Stimulated activated CD4-positive, alpha-beta T cell treated with anti-CD3 and anti-CD28 coated beads, Interleukin-1b, Interleukin-23, amount 100 ng/mL, for 1 hour (primary cell): ENCODE data around the gene MYBBP1A.
"Not testable (repeated sequence)": the region's sequence is repeated elsewhere in the genome, so short reads cannot be mapped to it uniquely, and the experiment has no call there.

Experiments used
- DNase-seq, 2 donors: peaks; one replicate each; pipeline ENCODE4 v3.0.0-alpha.2; 2020; ENCODE audit warnings: low read depth in 2 of 2

Gene MYBBP1A

DNA sequence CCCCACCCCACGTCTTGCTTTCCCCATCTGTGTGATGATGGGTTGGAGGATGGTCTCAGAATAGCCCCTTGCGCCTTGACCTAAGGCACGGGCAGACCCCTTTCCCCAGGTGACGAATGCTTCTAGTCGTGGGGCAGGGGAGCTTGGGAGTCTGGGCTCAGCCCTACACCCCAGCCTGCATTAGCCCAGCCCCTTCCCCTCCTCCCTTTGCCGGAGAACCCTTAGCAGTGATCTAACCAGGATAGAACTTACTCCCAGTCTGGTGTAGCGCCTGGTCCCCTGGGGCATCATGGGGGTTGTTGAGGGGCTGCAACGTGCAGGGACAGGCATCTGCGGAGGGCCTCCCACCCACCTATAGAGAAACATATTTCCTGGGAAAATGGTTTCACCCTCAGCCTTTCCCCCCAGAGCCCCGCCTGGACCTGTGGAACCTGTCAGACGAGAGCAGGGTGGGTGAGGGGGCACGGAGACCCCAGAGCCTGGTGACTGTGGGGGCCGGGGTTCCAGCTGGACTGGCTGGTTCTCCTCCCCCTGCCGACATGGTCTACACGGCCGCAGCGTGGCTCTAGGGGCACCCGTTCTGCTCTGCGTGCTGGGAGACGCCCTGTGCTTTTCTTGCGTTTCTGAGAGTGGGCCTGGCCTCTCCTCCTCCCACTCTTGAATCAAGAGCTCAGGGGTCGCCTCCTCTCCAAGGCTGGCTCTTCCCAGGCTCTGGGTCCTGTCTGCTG is 33.9 kb upstream of the MYBBP1A start:
- DNase-seq: no peak

DNA sequence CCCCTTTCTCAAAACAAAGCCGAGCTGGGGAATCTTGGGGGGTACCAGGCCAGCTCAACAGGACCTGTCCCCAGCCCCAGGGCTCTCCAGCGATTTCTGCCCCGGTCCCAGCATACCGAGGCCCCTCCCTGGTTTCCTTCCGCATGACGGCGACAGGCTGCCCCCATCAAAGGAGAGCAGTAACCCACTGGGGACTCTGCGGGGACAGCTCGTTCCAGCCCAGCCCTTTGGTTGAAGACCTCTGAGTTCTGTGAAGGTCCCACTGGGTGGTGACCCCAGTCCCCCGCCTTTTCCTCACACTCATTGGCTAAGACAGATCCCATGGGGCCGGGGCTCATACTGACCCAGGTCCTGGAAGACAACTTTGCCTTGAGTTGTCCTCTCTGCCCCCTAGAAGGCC is 33.2 kb upstream of the MYBBP1A start:
- DNase-seq: no peak

DNA sequence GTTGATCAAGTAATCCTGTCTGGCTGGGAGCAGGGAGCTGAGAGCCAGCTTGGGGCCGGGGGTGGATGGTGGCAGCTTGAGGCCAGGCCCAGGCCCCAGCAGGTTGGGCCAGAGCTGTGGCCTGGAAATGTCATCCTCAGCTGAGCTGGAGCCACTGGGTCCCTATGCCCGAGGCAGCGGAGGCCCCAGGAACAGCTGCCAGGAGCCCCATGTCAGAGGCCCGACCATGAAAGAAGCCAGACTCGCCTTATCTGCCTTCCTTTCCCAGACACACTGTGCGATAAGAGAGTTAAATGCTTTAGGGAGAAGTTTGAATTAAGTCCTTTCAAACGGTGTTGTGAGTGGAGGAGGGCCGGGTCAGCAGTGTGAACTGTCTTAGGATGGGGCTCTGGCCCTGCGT is 32.6 kb upstream of the MYBBP1A start:
- no peak for DNase-seq

DNA sequence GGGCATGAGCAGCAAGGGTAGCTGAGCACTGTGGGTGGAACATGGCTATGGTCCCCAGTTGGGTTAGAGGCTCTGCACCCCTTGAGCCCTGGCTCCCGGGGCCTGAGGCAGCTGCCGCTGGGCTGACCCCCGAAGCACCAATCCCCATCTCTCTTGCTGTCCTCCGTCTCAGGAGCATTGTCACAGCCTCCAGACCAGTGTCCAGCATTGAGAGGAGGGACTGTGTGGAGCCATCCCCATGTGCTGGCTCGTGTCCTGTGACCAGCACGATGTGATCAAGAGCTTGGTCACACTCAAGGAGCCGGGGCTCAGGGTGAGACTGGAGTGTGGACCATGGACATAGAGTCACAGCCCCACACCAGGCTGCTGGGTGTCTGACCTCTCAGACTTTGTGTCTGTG is 32.0 kb upstream of the MYBBP1A start:
- no peak for DNase-seq

DNA sequence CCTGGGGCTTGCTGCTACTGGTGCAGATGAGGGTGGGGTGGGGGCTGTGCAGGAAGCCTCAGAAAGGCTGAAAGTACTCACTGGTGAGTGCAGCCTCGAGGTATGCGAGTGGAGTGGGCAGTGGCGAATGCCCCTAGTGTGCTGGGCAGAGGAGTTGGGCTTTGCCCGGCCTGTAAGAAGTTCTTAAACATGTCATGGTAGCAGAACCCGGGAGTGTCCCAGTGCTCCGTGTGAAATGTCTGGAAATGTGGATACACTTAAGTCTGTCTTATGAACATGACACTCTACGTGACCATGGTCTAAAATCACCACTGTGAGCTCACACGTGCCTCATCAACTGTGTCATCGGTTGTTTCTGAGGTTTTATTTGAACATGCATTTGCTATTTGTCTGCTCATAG is 30.9 kb upstream of the MYBBP1A start:
- no peak for DNase-seq

DNA sequence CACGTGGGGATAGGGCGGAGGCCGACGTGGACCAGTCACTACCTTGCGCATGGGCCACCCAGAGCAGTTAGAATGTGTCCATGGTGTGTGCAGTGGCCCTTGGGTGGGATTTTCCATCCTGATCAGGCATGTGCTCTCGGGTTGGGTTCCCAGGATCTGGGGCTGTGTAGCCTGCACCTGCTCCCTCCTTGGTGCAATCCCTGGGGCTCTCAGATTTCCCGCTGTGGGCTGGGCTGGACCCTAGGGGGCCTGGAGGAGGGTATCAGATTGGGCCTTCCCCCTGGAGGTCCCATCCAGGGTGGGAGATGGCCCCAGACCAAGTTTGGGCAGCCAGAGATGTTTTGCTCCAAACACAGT is 30.4 kb upstream of the MYBBP1A start:
- no peak for DNase-seq

DNA sequence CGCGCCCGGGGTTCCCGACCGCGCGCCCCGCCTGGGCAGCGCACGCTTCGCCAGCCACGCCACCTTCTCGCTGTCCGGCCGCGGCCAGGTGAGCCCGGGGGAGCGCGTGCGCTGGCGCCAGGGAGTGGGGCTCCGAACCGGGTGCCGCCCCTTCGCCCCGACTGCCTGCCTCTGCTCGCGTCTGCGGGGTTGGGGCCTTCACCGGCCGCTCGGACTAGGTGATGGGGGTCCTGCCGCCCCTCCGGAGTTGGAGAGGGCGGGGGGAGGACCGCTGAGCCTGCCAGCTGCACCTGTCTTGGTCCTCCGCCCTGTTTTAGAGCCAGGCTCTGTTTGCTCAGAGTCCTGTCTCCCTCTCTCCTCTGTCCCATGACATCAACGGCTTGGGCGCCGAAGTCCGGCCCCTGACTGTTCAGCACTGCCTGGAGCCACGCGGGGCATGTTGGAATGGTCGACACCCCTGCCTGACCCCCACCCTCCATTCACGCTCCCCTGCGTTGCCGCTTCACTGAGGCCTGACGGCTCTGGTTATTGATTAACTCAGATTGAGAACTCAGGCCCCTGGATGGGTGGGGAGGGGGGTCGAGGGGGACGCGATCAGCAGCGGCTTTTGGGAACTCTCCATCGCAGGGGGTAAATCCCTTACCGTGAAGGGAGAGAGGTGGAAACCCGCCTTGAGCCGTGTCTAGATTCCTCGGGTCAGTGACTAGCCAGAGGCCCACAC is 29.9 kb upstream of the MYBBP1A start:
- DNase-seq: no peak

DNA sequence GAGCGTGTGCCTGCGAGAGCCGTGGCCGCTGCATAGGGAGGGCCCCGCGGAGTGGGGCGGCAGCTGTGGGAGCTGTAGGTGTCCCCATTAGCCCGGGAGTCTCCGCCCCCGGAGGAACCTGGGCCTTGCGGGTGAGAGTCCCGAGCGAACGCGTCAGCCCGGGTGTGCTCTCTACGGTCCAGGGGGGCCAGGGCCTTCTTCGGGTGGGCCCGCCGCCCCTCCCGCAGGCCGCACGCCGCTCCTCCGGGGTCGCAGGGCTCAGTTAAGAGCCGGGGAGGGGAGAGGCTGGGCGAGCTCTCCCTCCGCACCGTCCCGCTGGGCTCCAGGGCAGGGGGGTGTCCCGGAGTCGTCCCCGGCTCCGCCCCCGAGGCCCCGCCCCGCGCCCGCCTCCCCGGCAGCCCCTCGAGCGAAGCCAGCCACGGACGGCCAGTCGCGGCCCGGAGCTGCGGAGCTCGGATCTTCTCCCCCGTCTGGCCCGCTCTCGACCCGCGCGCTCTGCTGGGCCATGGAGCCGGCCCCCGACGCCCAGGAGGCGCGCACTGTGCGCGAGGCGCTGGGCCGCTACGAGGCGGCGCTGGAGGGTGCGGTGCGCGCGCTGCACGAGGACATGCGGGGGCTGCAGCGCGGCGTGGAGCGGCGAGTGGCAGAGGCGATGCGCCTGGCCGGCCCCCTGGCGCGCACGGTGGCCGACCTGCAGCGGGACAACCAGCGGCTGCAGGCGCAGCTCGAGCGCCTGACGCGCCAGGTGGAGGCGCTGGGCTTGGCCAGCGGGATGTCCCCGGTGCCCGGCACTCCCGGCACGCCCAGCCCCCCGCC is 29.1 kb upstream of the MYBBP1A start, which contains the start of gene SMTNL2:
Gene SMTNL2 (plus strand): TSS at position 429 of the 816 bp plus-strand sequence. CDS start 77 bp downstream, at position 506.
- no peak for DNase-seq

DNA sequence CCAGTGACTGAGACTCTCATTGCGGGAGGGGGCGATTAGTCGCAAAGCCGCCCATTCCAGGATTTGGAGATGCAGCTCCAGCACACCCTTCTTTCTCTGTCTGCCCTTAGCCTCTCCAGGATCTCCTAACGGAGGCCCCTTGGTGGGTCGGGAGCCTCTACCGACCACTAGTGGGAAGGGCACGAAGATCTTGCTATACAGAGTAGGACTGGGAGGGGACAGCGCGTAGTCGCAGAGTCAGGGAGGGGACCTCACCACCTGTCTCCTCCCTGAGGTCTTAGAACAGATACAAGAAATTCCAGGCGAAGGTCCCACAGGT is 28.6 kb upstream of the MYBBP1A start:
- DNase-seq: no peak

DNA sequence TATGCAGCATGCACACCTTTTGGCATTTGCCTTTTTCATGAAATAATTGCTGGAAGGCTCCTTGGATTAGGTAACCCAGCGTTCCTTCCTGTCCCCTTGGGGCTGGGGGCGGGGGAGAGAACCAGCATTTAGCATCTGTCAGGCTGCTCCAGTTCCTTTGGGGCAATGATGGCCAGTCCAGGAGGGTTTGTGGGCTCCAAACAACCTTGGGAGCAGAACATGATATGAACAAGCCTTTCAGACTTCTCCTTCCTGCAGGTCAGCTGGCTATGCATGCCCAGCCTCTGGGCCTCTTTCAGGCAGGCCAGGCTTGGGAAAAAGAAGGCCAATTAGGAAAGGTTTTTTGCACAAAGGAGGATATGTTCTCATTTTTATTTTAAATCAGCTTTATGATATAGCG is 28.0 kb upstream of the MYBBP1A start:
- no peak for DNase-seq

DNA sequence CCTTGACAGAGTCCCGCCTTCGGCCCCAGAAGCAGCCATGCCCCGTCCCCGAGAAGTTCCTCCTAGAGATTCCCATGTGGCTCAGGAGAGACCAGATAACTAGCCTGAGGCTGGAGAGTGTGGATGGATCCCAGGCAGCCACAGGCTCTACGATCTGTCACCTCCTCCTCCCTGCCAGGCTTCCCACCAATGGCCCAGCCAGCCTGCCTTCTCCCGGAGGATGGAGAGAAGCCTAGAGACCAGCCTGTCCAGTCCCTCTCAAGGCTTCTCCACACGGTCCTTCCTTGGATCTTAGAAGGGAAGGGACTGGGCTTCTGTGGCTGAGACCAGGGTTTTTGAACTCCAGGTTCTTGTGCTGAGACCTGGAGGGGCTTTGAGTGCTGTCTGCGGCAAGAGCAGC is 27.5 kb upstream of the MYBBP1A start:
- DNase-seq: no peak

DNA sequence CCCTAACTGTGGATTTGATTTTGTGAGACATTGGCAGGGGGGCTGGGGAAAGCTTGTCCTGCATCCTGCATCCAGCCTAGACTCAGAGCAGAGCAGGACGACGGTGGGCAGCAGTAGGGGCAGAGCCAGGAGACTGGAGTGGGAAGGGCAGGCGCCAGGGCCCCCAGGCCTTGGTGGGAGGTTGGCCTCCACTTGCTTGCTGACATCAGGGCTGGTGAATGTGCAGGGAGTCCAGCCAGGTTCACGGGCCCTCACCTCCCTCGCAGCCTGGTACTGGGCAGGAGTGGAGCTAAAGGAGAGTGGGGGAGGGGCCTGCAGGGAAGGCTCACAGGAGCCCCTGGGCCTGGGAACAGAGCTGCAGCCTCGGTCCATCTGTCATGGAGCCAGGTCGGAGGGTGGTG is 26.9 kb upstream of the MYBBP1A start:
- no peak for DNase-seq

DNA sequence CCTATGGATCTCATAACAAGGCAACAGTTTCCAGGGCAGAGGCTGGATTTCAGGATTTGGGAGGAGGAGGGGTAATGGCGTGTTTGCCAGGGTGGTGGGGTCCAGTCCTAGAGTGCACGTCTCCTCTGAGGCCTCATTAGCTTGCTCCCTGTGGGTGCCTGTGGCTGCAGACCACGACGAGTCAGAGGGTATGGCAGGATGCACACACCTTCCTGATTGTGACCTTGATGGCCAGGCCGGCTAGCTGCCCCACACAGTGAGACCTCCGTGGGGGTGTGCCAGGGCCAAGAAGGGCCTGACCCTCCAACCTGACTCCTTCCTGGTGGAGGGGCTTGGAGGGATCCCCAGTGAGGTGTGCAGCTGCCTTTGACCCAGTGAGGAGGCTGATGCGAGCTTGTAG is 25.1 kb upstream of the MYBBP1A start:
- DNase-seq: no peak

DNA sequence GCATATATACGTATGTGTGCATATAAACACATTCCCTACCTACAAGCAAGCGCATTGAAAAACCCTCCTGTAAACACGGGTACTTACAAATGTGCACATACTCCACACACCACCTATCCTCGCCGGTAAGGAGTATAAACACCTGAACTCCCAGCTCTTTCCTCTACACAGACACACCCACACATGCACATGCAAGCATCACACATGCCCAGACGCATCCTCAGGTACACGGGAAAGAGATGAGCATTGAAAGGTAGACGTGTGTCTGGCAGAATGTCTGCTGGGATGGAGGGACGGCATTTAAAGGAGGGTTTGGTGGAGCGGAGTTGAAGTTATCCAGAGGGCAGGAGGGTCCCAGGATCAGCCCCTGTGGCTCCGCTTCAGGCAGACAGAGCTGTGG is 24.5 kb upstream of the MYBBP1A start:
- DNase-seq: no peak

DNA sequence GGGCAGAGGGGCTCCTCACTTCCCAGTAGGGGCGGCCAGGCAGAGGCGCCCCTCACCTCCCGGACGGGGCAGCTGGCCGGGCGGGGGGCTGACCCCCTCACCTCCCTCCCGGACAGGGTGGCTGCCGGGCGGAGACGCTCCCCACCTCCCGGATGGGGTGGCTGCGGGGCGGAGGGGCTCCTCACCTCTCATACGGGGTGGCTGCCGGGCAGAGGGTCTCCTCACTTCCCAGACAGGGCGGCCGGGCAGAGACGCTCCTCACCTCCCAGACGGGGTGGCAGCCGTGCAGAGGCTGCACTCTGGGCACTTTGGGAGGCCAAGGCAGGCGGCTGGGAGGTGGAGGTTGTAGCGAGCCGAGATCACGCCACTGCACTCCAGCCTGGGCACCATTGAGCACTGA is 23.2 kb upstream of the MYBBP1A start:
- not testable (repeated sequence) for DNase-seq

DNA sequence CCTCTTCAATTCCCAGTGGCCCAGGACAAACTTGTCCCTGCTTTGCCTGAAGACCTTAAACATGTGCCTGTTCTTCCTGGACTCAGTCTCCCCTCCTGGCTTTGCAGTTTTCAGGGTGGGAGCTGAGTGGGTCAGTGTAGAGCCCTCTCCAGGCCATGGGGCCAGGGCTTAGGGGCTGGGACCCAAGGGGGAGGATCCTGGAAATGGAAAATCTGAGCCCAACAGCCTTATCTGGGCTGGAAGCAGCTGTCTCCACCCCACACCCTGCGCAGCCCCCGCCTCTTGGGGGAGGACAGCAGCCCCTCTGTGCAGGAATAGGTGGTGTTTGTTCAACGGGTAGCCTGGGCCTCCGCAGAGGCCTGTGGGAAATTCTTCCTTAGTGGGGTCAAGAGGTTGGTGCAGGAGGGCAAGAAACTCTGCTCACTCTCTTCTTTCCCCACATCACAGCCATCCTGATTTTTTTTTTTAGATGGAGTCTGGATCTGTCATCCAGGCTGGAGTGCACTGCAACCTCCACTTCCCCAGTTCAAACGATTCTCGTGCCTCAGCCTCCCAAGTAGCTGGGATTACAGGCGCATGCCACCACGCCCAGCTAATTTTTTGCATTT is 22.3 kb upstream of the MYBBP1A start:
- DNase-seq: no peak

DNA sequence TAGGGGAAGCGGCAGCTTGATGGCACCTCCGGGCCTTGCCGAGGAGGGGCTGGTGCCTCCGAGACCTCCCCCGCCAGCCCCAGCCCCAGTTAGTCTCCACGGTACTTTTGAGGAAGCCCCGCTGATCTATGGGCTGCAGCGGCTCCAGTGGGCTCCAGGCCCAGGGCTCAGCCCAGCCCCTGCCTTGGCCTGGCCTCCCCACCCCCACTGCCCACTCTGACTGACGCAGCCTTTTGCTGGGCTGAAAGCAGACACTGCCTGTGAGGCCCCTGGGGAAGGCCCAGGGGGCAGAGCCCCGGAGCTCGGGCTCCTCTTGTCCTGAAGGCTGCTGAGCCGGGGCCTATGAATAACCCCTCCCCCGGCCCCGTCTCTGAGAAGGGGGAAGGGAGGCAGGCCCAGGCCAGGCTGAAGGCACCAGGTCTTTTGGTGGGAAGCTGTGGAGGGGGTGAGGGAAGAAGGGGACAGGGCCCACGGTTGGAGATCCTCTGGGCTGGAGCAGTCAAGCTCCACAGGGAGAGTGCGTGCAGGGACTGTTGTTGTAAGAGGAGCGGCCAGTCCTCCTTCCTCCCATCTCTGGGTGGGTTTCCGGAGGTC is 21.6 kb upstream of the MYBBP1A start:
- DNase-seq: no peak

DNA sequence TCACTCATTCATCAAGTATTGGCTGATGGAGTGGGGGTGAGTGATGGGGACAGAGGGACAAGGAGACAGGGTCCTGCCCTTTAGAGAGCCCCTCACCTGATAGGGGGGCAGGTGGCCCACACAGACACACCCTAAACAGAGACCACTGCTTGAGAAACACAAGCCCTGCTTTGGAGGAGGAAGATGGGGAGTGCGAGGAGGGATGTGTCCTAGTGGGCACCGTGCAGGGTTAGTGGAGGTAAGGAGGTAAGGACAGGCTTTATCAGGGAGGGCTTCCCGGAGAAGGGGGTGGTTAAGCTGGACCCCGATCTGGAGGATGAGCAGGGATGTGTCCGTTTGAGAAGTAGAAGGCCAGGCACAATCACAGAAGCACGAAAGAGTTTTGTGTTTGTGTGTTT is 21.0 kb upstream of the MYBBP1A start:
- no peak for DNase-seq

DNA sequence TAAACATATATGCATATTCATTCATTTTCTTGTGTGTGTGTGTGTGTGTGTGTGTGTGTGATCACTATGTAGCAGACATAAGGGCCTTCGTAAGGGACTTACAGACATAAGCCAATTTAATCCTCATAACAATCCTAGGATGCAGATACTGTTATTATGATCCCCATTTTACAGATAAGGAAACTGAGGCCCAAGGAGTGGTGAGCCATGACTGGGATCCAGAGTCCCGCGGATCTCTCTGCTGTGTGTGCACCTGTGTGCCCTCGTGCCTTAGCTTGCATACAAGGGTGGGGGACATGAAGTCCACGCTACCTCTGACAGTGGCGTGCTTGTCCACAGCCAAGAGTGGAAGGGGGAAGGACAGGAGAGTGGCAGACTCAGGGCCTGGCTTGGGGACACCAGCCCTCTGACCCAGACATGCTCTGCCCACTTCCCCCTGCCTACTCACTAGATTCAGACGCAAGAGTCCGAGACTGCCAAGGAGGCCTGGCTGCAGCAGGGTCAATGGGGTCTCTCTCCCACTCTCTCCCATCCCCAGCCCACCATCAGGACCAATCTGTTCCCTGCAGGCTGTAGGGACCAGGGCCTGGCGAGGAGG is 19.4 kb upstream of the MYBBP1A start:
- DNase-seq: no peak

DNA sequence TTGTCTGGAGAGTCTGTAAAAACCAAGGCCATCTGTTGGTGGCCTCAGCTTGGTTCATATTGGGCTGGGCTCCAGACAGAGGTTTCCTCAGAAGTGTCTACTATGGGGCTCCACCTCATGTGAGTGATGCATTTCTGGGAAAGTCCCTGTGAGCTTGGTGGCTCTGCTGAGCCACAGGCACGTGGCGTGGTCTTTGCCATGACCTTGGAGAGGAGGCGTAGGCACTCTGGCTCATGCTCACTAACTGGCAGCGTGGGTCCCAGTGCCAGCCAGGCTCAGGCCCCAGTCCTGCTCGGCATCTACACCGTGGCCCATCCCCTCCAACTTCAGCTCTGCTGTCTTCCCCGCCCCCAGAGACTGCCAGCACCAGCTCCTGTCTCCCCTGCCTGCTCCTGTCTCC is 18.5 kb upstream of the MYBBP1A start:
- no peak for DNase-seq

DNA sequence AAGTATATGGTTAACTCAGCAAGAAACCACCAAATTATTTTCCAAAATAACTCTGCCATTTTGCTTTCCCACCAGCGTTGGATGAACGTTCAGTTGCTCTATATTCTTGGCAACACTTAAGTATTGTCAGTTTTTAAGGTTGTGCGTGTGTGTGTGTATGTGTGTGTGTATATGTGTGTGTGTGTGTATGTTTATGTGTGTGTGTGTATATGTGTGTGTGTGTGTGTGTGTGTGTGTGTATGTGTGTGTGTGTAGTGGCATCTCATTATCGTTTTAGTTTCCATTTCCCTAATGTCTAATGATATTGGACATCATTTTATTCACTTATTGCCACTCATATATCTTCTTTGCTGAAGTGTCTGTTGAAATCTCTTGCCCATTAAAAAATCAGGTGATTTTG is 17.9 kb upstream of the MYBBP1A start:
- no peak for DNase-seq

DNA sequence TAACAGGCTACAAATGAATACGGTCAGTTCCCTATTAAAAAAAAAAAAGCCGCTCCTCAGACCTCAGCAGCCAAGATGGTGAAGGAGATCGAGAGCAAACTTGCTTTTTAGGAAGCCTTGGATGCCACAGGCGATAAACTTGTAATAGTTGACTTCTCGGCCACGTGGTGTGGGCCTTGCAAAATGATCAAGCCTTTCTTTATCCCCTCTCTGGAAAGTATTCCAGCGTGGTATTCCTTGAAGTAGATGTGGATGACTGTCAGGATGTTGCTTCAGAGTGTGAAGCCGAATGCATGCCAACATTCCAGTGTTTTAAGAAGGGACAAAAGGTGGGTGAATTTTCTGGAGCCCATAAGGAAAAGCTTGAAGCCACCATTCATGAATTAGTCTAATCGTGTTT is 16.9 kb upstream of the MYBBP1A start:
- DNase-seq: no peak
